Brain microvascular endothelial cell (primary cell): ENCODE data around the gene NDUFAF8.

Experiments used
- DNase-seq: peaks from one replicate; pipeline ENCODE4 v3.0.0-alpha.2; 2020
- H3K27ac ChIP-seq: fragments of 250-450 bp; sonication (Bioruptor Pico); 2 replicates; pipeline ENCODE4 v1.5.1; 2020; ENCODE audit warnings: mild to moderate bottlenecking, moderate library complexity
- H3K27me3 ChIP-seq: fragments of 250-450 bp; sonication (Bioruptor Pico); replicated peaks from 2 replicates; pipeline ENCODE4 v1.5.1; 2020; ENCODE audit warnings: mild to moderate bottlenecking
- H3K36me3 ChIP-seq: fragments of 250-450 bp; sonication (Bioruptor Pico); replicated peaks from 2 replicates; pipeline ENCODE4 v1.5.1; 2020; ENCODE audit warnings: mild to moderate bottlenecking
- H3K4me3 ChIP-seq: 2 replicates; pipeline ENCODE4 v1.5.1; 2011; ENCODE audit warnings: low read depth, mild to moderate bottlenecking, control low read depth, low read length, moderate library complexity
- in situ Hi-C: cut with HindIII; loops from 2 replicates; pipeline ENCODE4 v1.10.0; 2017; ENCODE audit warnings: low sequenced_read_pairs, low pct_ligation_motif_present
- TF ChIP-seq, protein P1 (sequence below): IDR thresholded peaks from 2 replicates; pipeline ENCODE4 v1.5.1; 2011; ENCODE audit warnings: low read depth, mild to moderate bottlenecking, moderate library complexity, low read length, control low read depth, inconsistent platforms; ENCODE audit errors: missing control alignments

Gene NDUFAF8

DNA sequence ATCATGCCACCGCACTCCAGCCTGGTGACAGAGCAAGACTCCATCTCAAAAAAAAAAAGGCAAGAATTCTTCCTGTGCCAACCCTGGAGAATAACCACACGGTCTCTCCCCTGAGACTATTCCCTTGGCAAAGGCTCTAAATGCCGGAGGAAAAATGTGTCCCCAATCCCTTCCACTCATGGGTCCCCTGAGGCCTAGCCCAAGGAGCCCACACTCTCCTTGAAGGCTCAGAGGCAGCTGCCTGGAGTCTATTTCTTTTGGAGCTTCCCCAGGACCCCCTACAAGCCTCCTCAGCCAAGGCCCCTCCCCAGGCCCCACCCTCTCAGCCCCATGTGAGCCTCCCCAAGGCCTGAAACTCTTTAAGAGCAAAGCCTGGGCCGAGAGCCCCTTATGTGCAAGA, 33.0 kb upstream of the NDUFAF8 start:
- in situ Hi-C loops = no loop called here
- H3K27me3 ChIP-seq = no peaks in the 10 kb centered on the region
- H3K36me3 ChIP-seq = no peaks in the 10 kb centered on the region
- H3K4me3 ChIP-seq = no peak overlapping the region
- TF ChIP-seq, protein P1, sequence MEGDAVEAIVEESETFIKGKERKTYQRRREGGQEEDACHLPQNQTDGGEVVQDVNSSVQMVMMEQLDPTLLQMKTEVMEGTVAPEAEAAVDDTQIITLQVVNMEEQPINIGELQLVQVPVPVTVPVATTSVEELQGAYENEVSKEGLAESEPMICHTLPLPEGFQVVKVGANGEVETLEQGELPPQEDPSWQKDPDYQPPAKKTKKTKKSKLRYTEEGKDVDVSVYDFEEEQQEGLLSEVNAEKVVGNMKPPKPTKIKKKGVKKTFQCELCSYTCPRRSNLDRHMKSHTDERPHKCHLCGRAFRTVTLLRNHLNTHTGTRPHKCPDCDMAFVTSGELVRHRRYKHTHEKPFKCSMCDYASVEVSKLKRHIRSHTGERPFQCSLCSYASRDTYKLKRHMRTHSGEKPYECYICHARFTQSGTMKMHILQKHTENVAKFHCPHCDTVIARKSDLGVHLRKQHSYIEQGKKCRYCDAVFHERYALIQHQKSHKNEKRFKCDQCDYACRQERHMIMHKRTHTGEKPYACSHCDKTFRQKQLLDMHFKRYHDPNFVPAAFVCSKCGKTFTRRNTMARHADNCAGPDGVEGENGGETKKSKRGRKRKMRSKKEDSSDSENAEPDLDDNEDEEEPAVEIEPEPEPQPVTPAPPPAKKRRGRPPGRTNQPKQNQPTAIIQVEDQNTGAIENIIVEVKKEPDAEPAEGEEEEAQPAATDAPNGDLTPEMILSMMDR = no peak
- no peak for DNase-seq
- no peak overlapping the region for H3K27ac ChIP-seq

DNA sequence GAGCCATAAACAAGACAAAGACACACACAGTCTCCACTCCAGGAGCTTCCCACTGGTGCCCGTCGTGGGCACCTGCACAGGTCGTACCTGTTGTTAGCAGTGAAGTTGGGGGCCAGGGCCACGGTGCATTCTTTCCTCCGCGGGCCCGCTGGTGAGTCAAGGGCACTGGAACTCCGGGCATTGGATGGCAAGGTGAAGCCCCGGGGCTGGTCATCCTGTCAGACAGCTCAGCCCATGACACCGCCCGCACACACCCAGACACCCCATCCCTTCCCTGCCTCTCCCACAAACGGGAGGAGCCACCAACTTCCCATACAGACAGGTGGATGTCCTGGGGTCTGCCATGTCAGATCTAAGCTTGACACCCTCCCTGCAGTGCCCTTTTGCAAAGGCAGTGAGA, 32.5 kb upstream of the NDUFAF8 start:
- Histone ChIP-seq H3K27me3 (no peaks in the 10 kb centered on the region), H3K36me3 (no peaks in the 10 kb centered on the region), H3K27ac (no peak overlapping the region), H3K4me3 (no peak overlapping the region)
- TF ChIP-seq, protein P1 = no peak
- in situ Hi-C loops = no loop called here
- DNase-seq = no peak

DNA sequence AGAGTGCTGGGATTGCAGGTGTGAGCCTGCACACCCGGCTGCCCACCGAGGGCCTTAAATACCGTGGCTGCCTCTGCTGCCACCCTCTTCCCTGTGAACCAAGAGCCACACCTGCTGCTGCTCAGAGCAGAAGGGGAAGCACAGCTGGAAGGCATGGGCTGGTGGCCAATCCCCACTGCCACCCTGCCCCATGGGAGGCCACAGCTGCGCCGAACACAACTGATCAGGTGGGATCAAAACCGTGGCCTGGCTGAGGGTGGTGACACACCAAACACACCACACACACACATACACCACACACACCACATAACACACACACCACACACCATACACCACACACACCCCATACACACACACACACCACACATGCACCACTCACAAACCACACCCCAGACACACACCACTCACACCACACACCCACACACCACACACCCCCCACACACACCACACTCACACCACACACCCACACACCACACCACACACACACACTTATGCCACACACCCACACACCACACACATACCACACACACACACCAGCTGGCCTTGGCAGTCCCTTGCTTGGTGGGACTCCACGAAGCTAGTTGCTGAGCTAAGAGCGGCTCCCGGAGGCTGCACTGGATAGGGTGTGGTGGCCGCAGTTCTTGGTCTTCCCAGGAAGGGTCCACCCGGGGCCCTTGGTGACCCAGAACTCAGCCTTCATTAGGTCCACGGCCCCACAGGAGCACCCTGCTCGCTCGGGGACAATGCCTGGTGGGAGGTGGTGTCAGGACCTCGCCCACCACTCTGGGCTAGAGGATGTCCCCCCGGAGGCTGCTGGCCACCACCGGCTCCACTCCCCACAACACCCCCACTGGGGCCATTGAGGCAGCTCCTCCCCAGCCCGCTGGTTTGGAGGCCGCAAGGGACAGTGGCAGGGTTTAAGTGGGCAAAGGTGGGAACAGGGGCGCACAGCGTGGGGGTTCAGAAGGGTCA, 31.2 kb upstream of the NDUFAF8 start:
- H3K27ac ChIP-seq = no peak overlapping the region
- H3K36me3 ChIP-seq = no peaks in the 10 kb centered on the region
- TF ChIP-seq, protein P1 = no peak
- DNase-seq = no peak
- in situ Hi-C loops = no loop called here
- H3K4me3 ChIP-seq = no peak overlapping the region
- no peaks in the 10 kb centered on the region for H3K27me3 ChIP-seq

DNA sequence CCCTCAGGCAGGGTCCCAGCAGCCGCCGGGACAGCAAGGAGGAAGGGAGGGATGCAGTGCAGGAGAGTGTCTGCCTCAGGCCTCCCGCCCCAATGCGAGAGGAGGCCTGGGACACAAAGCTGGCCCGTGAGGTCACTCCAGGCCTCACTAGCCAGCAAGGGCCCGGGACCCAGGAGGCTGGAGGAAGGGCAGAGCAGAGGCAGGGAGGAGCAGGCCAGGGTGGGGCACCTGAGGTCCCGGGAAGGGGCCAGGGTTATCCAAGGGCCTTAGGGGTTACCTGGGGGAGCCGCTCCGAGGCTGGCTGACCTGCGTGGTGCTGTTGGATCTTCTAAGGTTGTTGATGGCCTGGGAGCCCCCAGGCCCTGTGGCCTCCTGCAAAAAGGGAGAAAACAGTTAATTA, 30.5 kb upstream of the NDUFAF8 start:
- no peak overlapping the region for H3K4me3 ChIP-seq
- H3K36me3 ChIP-seq = no peaks in the 10 kb centered on the region
- no peak overlapping the region for H3K27ac ChIP-seq
- no peak for DNase-seq
- H3K27me3 ChIP-seq = no peaks in the 10 kb centered on the region
- in situ Hi-C loops = no loop called here
- TF ChIP-seq, protein P1 = no peak

DNA sequence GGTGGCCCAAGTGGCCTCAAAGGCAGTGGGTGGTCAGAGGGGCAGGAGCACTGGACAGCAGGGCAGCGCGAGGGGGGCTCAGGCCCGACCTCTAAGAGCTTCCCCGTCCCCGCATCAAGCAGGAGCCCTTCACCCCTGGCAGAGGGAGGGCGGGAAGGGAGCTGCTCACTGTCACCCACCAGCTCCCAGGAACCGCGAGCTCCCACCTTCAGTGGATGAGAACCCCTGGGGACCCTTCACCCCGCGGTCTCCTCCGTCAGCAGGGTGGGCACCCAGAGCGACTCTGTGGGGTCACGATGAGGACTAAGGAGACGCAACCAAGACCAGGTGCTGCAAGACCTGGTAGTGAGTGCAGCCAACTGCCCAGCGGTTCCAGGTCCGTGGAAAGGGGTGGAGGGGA, 30.0 kb upstream of the NDUFAF8 start:
- Histone ChIP-seq H3K27ac (no peak overlapping the region), H3K4me3 (no peak overlapping the region), H3K36me3 (no peaks in the 10 kb centered on the region), H3K27me3 (no peaks in the 10 kb centered on the region)
- no peak for DNase-seq
- TF ChIP-seq, protein P1 = no peak
- in situ Hi-C loops = no loop called here
